ENCODE measurements around the gene LIPA. TPM values are rescaled to one million over a fixed set of nuclear protein-coding genes. Genes with fewer than 3 reads are reported as not detected.
"Not testable (repeated sequence)": the region's sequence is repeated elsewhere in the genome, so short reads cannot be mapped to it uniquely, and the experiment has no call there.

The LIPA gene
- total and polyA plus RNA-seq, 7 experiments from 2014 or later, result 19.9 to 97.8 (median 49.1) TPM

- POLR2A ChIA-PET, result interaction anchor here (0.5 kb wide), 1 partner anchor 42 kb away, joined by 3 read pairs; no protein-coding TSS in a partner anchor
These were observed 78.5 kb downstream of the LIPA start for GRCh38 chr10:89173075-89173474.

GRCh38 chr10:89171996-89172395 lies 79.6 kb downstream of the LIPA start:
- no peak overlapping the region for H3K27ac Mint-ChIP-seq
- H3K4me3 Mint-ChIP-seq, result no peak overlapping the region
- POLR2A ChIA-PET, result no interaction called here
- Histone ChIP-seq H3K4me3 (ENCODE audit: low read length) (no peak overlapping the region), H3K4me1 (ENCODE audit: control insufficient read depth in 2 of 2, insufficient read depth in 2 of 2, low read length in 2 of 2) (no peaks in the 10 kb centered on the region), H3K27me3 (ENCODE audit: control insufficient read depth in 2 of 2, insufficient read depth in 2 of 2, low read length in 2 of 2) (no peaks in the 10 kb centered on the region), H3K9me3 (ENCODE audit: control insufficient read depth in 2 of 3, low read length in 3 of 3) (no peaks in the 10 kb centered on the region), H3K36me3 (ENCODE audit: control insufficient read depth in 2 of 3, insufficient read depth in 3 of 3, low read length in 3 of 3) (no peaks in the 10 kb centered on the region), H3K27ac (ENCODE audit: low read depth, low read length) (no peak overlapping the region)
- intact Hi-C loops (cut with micrococcal nuclease), result no loop called here
- H3K27me3 Mint-ChIP-seq, result peaks cover 10 to 64% (median 19%) of the 10 kb centered on the region in 5 donors
- ATAC-seq (no peak), DNase-seq (no peak)
- H3K4me1 Mint-ChIP-seq, result peaks cover 0 to 2% (median 0%) of the 10 kb centered on the region in 7 donors
- peaks cover 0 to 2% (median 0%) of the 10 kb centered on the region in 11 donors for H3K9me3 Mint-ChIP-seq
- CTCF ChIA-PET, result no interaction called here
- peaks cover 0 to 2% (median 0%) of the 10 kb centered on the region in 5 donors for H3K36me3 Mint-ChIP-seq

More at GRCh38 chr10:89173075-89173474, 78.5 kb downstream of the LIPA start:
- CTCF ChIA-PET, result no interaction called here
- Histone ChIP-seq H3K27me3 (ENCODE audit: control insufficient read depth in 2 of 2, insufficient read depth in 2 of 2, low read length in 2 of 2) (no peaks in the 10 kb centered on the region), H3K4me3 (ENCODE audit: low read length) (no peak overlapping the region), H3K4me1 (ENCODE audit: control insufficient read depth in 2 of 2, insufficient read depth in 2 of 2, low read length in 2 of 2) (no peaks in the 10 kb centered on the region), H3K27ac (ENCODE audit: low read depth, low read length) (no peak overlapping the region), H3K36me3 (ENCODE audit: control insufficient read depth in 2 of 3, insufficient read depth in 3 of 3, low read length in 3 of 3) (no peaks in the 10 kb centered on the region), H3K9me3 (ENCODE audit: control insufficient read depth in 2 of 3, low read length in 3 of 3) (no peaks in the 10 kb centered on the region)
- Mint-ChIP-seq H3K4me1 (peaks cover 0 to 2% (median 0%) of the 10 kb centered on the region in 7 donors), H3K9me3 (peaks cover 0 to 2% (median 0%) of the 10 kb centered on the region in 11 donors), H3K27me3 (peaks cover 10 to 58% (median 19%) of the 10 kb centered on the region in 5 donors), H3K36me3 (peaks cover 0 to 2% (median 0%) of the 10 kb centered on the region in 5 donors), H3K27ac (no peak overlapping the region), H3K4me3 (no peak overlapping the region)
- DNase-seq (no peak), ATAC-seq (no peak)
- intact Hi-C loops (cut with micrococcal nuclease), result no loop called here

- Mint-ChIP-seq H3K4me3 (no peak overlapping the region), H3K36me3 (peaks cover 0 to 2% (median 0%) of the 10 kb centered on the region in 5 donors), H3K27ac (no peak overlapping the region), H3K9me3 (peaks cover 0 to 2% (median 0%) of the 10 kb centered on the region in 11 donors), H3K27me3 (peaks cover 14 to 68% (median 19%) of the 10 kb centered on the region in 5 donors), H3K4me1 (peaks cover 0 to 2% (median 0%) of the 10 kb centered on the region in 7 donors)
- intact Hi-C loops (cut with micrococcal nuclease), result no loop called here
- H3K36me3 ChIP-seq (ENCODE audit: control insufficient read depth in 2 of 3, insufficient read depth in 3 of 3, low read length in 3 of 3), result no peaks in the 10 kb centered on the region
- no peak overlapping the region for H3K4me3 ChIP-seq (ENCODE audit: low read length)
- ATAC-seq (no peak), DNase-seq (no peak)
- ChIA-PET POLR2A (no interaction called here), CTCF (no interaction called here)
- H3K9me3 ChIP-seq (ENCODE audit: control insufficient read depth in 2 of 3, low read length in 3 of 3), result no peaks in the 10 kb centered on the region
- no peaks in the 10 kb centered on the region for H3K27me3 ChIP-seq (ENCODE audit: control insufficient read depth in 2 of 2, insufficient read depth in 2 of 2, low read length in 2 of 2)
- no peaks in the 10 kb centered on the region for H3K4me1 ChIP-seq (ENCODE audit: control insufficient read depth in 2 of 2, insufficient read depth in 2 of 2, low read length in 2 of 2)
- H3K27ac ChIP-seq (ENCODE audit: low read depth, low read length), result no peak overlapping the region
These were observed 80.2 kb downstream of the LIPA start for GRCh38 chr10:89171263-89171872.

- H3K27ac Mint-ChIP-seq; H3K4me1 ChIP-seq (ENCODE audit: control insufficient read depth in 2 of 2, insufficient read depth in 2 of 2, low read length in 2 of 2); H3K4me3 Mint-ChIP-seq; H3K36me3 ChIP-seq (ENCODE audit: control insufficient read depth in 2 of 3, insufficient read depth in 3 of 3, low read length in 3 of 3); H3K9me3 ChIP-seq (ENCODE audit: control insufficient read depth in 2 of 3, low read length in 3 of 3); ATAC-seq; H3K27me3 ChIP-seq (ENCODE audit: control insufficient read depth in 2 of 2, insufficient read depth in 2 of 2, low read length in 2 of 2); H3K4me3 ChIP-seq (ENCODE audit: low read length); H3K27ac ChIP-seq (ENCODE audit: low read depth, low read length); CTCF ChIA-PET; DNase-seq; H3K36me3 Mint-ChIP-seq; H3K9me3 Mint-ChIP-seq; intact Hi-C loops (cut with micrococcal nuclease); POLR2A ChIA-PET: not testable (repeated sequence)
- Mint-ChIP-seq H3K27me3 (peaks cover 16 to 75% (median 19%) of the 10 kb centered on the region in 5 donors), H3K4me1 (peaks cover 7 to 20% (median 13%) of the 10 kb centered on the region in 7 donors)
These were observed 83.1 kb downstream of the LIPA start for GRCh38 chr10:89168354-89168900.

- Mint-ChIP-seq H3K9me3 (peaks cover 0 to 2% (median 0%) of the 10 kb centered on the region in 11 donors), H3K36me3 (peaks cover 0 to 6% (median 0%) of the 10 kb centered on the region in 5 donors), H3K27me3 (peaks cover 12 to 72% (median 18%) of the 10 kb centered on the region in 5 donors), H3K27ac (no peak overlapping the region), H3K4me1 (peaks cover 7 to 25% (median 18%) of the 10 kb centered on the region in 7 donors), H3K4me3 (no peak overlapping the region)
- DNase-seq (no peak), ATAC-seq (no peak)
- ChIA-PET CTCF (no interaction called here), POLR2A (no interaction called here)
- Histone ChIP-seq H3K36me3 (ENCODE audit: control insufficient read depth in 2 of 3, insufficient read depth in 3 of 3, low read length in 3 of 3) (no peaks in the 10 kb centered on the region), H3K27ac (ENCODE audit: low read depth, low read length) (no peak overlapping the region), H3K9me3 (ENCODE audit: control insufficient read depth in 2 of 3, low read length in 3 of 3) (no peaks in the 10 kb centered on the region), H3K27me3 (ENCODE audit: control insufficient read depth in 2 of 2, insufficient read depth in 2 of 2, low read length in 2 of 2) (no peaks in the 10 kb centered on the region), H3K4me3 (ENCODE audit: low read length) (no peak overlapping the region), H3K4me1 (ENCODE audit: control insufficient read depth in 2 of 2, insufficient read depth in 2 of 2, low read length in 2 of 2) (peaks cover 5 to 8% of the 10 kb centered on the region in 2 donors)
- intact Hi-C loops (cut with micrococcal nuclease), result no loop called here
These were observed 83.7 kb downstream of the LIPA start for GRCh38 chr10:89167915-89168314.

GRCh38 chr10:89165923-89166322 lies 85.7 kb downstream of the LIPA start:
- H3K27ac Mint-ChIP-seq, result no peak overlapping the region
- ChIA-PET CTCF (no interaction called here), POLR2A (no interaction called here)
- intact Hi-C loops (cut with micrococcal nuclease), result loop anchor here in 1 of 2 donors (2.0 kb wide), 1 partner anchor 41 kb away; the partner anchor contains the start of gene CH25H
- Histone ChIP-seq H3K9me3 (ENCODE audit: control insufficient read depth in 2 of 3, low read length in 3 of 3) (no peaks in the 10 kb centered on the region), H3K36me3 (ENCODE audit: control insufficient read depth in 2 of 3, insufficient read depth in 3 of 3, low read length in 3 of 3) (no peaks in the 10 kb centered on the region), H3K4me3 (ENCODE audit: low read length) (no peak overlapping the region), H3K27ac (ENCODE audit: low read depth, low read length) (no peak overlapping the region), H3K4me1 (ENCODE audit: control insufficient read depth in 2 of 2, insufficient read depth in 2 of 2, low read length in 2 of 2) (peaks cover 5 to 8% of the 10 kb centered on the region in 2 donors), H3K27me3 (ENCODE audit: control insufficient read depth in 2 of 2, insufficient read depth in 2 of 2, low read length in 2 of 2) (no peaks in the 10 kb centered on the region)
- H3K9me3 Mint-ChIP-seq, result peaks cover 0 to under 1% (median 0%) of the 10 kb centered on the region in 11 donors
- peaks cover 0 to 6% (median 0%) of the 10 kb centered on the region in 5 donors for H3K36me3 Mint-ChIP-seq
- no peak overlapping the region for H3K4me3 Mint-ChIP-seq
- DNase-seq, result no peak
- peaks cover 3 to 58% (median 6%) of the 10 kb centered on the region in 5 donors for H3K27me3 Mint-ChIP-seq
- peaks cover 7 to 25% (median 18%) of the 10 kb centered on the region in 7 donors for H3K4me1 Mint-ChIP-seq
- no peak for ATAC-seq
